ENCODE results near the gene AFTPH. TPM values are rescaled to one million over a fixed set of nuclear protein-coding genes. Genes with fewer than 3 reads are reported as not detected.

AFTPH gene
- total RNA-seq, 2 experiments from 2014 or later: 30.6 to 31.1 TPM

- no peak overlapping the region for H3K27ac Mint-ChIP-seq
- ChIA-PET CTCF (interaction anchor here (0.5 to 3.6 kb wide), 7 partner anchors 10 to 257 kb away, joined by 3 to 12 read pairs (median 4); no protein-coding TSS in a partner anchor), POLR2A (interaction anchor here (1.5 to 2.2 kb wide), 2 partner anchors 9 to 21 kb away, joined by 4 to 12 read pairs; no protein-coding TSS in a partner anchor)
- H3K4me1 Mint-ChIP-seq (ENCODE audit: low read depth): no peaks in the 10 kb centered on the region
- no peaks in the 10 kb centered on the region for H3K9me3 Mint-ChIP-seq
- H3K36me3 Mint-ChIP-seq (ENCODE audit: low read depth): no peaks in the 10 kb centered on the region
- H3K4me3 Mint-ChIP-seq: no peak overlapping the region
- ATAC-seq: no peak
- no peak for TF ChIP-seq CTCF (IDR thresholded peaks at IDR 0.05)
- H3K27me3 Mint-ChIP-seq: no peaks in the 10 kb centered on the region
- DNase-seq: no peak
- intact Hi-C loops (cut with micrococcal nuclease): no loop called here
These were observed 91.9 kb downstream of the AFTPH start for GRCh38 chr2:64615844-64616536.

GRCh38 chr2:64617631-64618151, 93.6 kb downstream of the AFTPH start:
- Mint-ChIP-seq H3K4me1 (ENCODE audit: low read depth) (no peaks in the 10 kb centered on the region), H3K27ac (no peak overlapping the region), H3K27me3 (no peaks in the 10 kb centered on the region), H3K4me3 (no peak overlapping the region), H3K36me3 (ENCODE audit: low read depth) (no peaks in the 10 kb centered on the region), H3K9me3 (no peaks in the 10 kb centered on the region)
- ChIA-PET CTCF (interaction anchor here (0.8 to 3.6 kb wide), 7 partner anchors 8 to 95 kb away, joined by 3 to 14 read pairs (median 5); no protein-coding TSS in a partner anchor), POLR2A (interaction anchor here (1.0 to 1.5 kb wide), 5 partner anchors 9 to 90 kb away, joined by 3 to 5 read pairs (median 3); no protein-coding TSS in a partner anchor)
- intact Hi-C loops (cut with micrococcal nuclease): no loop called here
- TF ChIP-seq CTCF (IDR thresholded peaks at IDR 0.05): no peak
- DNase-seq: no peak
- ATAC-seq: no peak

- ChIA-PET POLR2A (interaction anchor here (1.1 kb wide), 1 partner anchor 11 kb away, joined by 4 read pairs; no protein-coding TSS in a partner anchor), CTCF (interaction anchor here (1.5 to 2.0 kb wide), 3 partner anchors 11 to 26 kb away, joined by 5 to 6 read pairs (median 5); no protein-coding TSS in a partner anchor)
- H3K4me1 Mint-ChIP-seq (ENCODE audit: low read depth): no peaks in the 10 kb centered on the region
- no peak for TF ChIP-seq CTCF (IDR thresholded peaks at IDR 0.05)
- H3K27ac Mint-ChIP-seq: no peak overlapping the region
- no peaks in the 10 kb centered on the region for H3K27me3 Mint-ChIP-seq
- no peaks in the 10 kb centered on the region for H3K36me3 Mint-ChIP-seq (ENCODE audit: low read depth)
- ATAC-seq (no peak), DNase-seq (no peak)
- no peak overlapping the region for H3K4me3 Mint-ChIP-seq
- intact Hi-C loops (cut with micrococcal nuclease): no loop called here
- H3K9me3 Mint-ChIP-seq: no peaks in the 10 kb centered on the region
These were observed 96.5 kb downstream of the AFTPH start for GRCh38 chr2:64620661-64621060.

- CTCF ChIA-PET: interaction anchor here (1.2 to 2.0 kb wide), 3 partner anchors 10 to 209 kb away, joined by 4 to 5 read pairs (median 5); no protein-coding TSS in a partner anchor
- no peak for ATAC-seq
- DNase-seq: no peak
- no peaks in the 10 kb centered on the region for H3K36me3 Mint-ChIP-seq (ENCODE audit: low read depth)
- intact Hi-C loops (cut with micrococcal nuclease): no loop called here
- no peak overlapping the region for H3K27ac Mint-ChIP-seq
- POLR2A ChIA-PET: interaction anchor here (0.7 kb wide), 1 partner anchor 11 kb away, joined by 3 read pairs; no protein-coding TSS in a partner anchor
- no peak for TF ChIP-seq CTCF (IDR thresholded peaks at IDR 0.05)
- no peaks in the 10 kb centered on the region for H3K9me3 Mint-ChIP-seq
- no peaks in the 10 kb centered on the region for H3K27me3 Mint-ChIP-seq
- no peak overlapping the region for H3K4me3 Mint-ChIP-seq
- H3K4me1 Mint-ChIP-seq (ENCODE audit: low read depth): no peaks in the 10 kb centered on the region
These were observed 98.5 kb downstream of the AFTPH start for GRCh38 chr2:64622443-64623241.

Data from activated CD8-positive, alpha-beta T cell treated with anti-CD3 and anti-CD28 coated beads for 36 hours (primary cell).